Breast epithelium (tissue), 4 donors: ENCODE measurements around the gene SIT1. TPM values are rescaled to one million over a fixed set of nuclear protein-coding genes. Genes with fewer than 3 reads are reported as not detected.

Experiments
- DNase-seq, 2 donors: peaks; one replicate each; pipeline ENCODE4 v3.0.0-alpha.2; 2019; ENCODE audit warnings: low spot score in 2 of 2
- H3K27ac ChIP-seq, 2 donors: fragments of 200-600 bp; sonication (generic) in 1 of 2; one replicate each; pipeline ENCODE4 v1.5.1; 2016 to 2019; ENCODE audit warnings: mild to moderate bottlenecking in 1 of 2
- H3K27me3 ChIP-seq, 2 donors: fragments of 200-600 bp; sonication (generic) in 1 of 2; one replicate each; pipeline versions ENCODE4 v1.5.1 to v1.6.0; 2017 to 2019; ENCODE audit warnings: control low read depth in 1 of 2, mild to moderate bottlenecking in 1 of 2
- H3K36me3 ChIP-seq: fragments of 200-600 bp; one replicate; pipeline ENCODE4 v1.5.1; 2019
- H3K4me1 ChIP-seq, 2 donors: fragments of 200-600 bp; sonication (generic); one replicate each; pipeline ENCODE4 v1.5.1; 2016 to 2019; ENCODE audit warnings: control low read depth in 1 of 2
- H3K4me3 ChIP-seq, 3 donors: fragments of 200-600 bp; sonication (generic); 1 replicate in 2 of 3; 2 replicates in 1 of 3; pipeline ENCODE4 v1.5.1; 2016 to 2019; ENCODE audit warnings: mild to moderate bottlenecking in 3 of 3, moderate library complexity in 2 of 3
- H3K9me3 ChIP-seq, 2 donors: fragments of 200-600 bp; sonication (generic) in 1 of 2; one replicate each; pipeline ENCODE4 v1.5.1; 2016 to 2019; ENCODE audit warnings: control low read depth in 1 of 2
- CTCF ChIP-seq, 3 donors: fragments of 450-650 bp; IDR thresholded peaks; one replicate each; pipeline ENCODE4 v1.5.1; 2016 to 2017; ENCODE audit warnings: antibody characterized with exemption in 3 of 3, mild to moderate bottlenecking in 3 of 3, moderate library complexity in 3 of 3
- POLR2A ChIP-seq: fragments of 450-650 bp; IDR thresholded peaks from one replicate; pipeline ENCODE4 v1.6.1; 2016; ENCODE audit warnings: antibody characterized with exemption, mild to moderate bottlenecking, moderate library complexity
- POLR2AphosphoS5 ChIP-seq, 3 donors: sonication (generic); formaldehyde crosslinking; IDR thresholded peaks; one replicate each; pipeline ENCODE4 v1.6.1; 2017; ENCODE audit warnings: antibody characterized with exemption in 3 of 3
- intact Hi-C: fragments of 100-400 bp; cut with DNase I; formaldehyde crosslinking; loops from one replicate; pipeline ENCODE4 v1.15.1; 2023; ENCODE audit warnings: low total_unique reads
- total RNA-seq, 3 donors: library from RNA; depleted of rRNA; stranded (reverse); fragments of >200 nt; gene quantifications; one replicate each; pipeline ENCODE4 v1.1.0, GENCODE V29; 2016

SIT1 gene
- total RNA-seq, 3 donors from 2014 or later, result 1.2 to 3.2 (median 1.3) TPM

GRCh38 chr9:35603506-35603985 is 47.2 kb downstream of the SIT1 start:
- H3K4me3 ChIP-seq, result peak overlapping the region; percentile 65 to 83 (median 77)
- H3K9me3 ChIP-seq, result no peaks in the 10 kb centered on the region
- H3K36me3 ChIP-seq, result no peaks in the 10 kb centered on the region
- peak in 1 of 2 donors; percentile 67 for DNase-seq
- H3K4me1 ChIP-seq, result peaks cover 5 to 10% of the 10 kb centered on the region in 2 donors
- TF ChIP-seq POLR2A (no peak), POLR2AphosphoS5 (IDR thresholded peaks at IDR 0.05) (peak in 2 of 3 donors; percentile 71 to 86), CTCF (IDR thresholded peaks at IDR 0.05) (no peak)
- intact Hi-C loops, result no loop called here
- peak overlapping the region; percentile 87 to 91 for H3K27ac ChIP-seq
- H3K27me3 ChIP-seq, result no peaks in the 10 kb centered on the region

GRCh38 chr9:35599763-35600604 is 50.7 kb downstream of the SIT1 start:
- TF ChIP-seq POLR2A (no peak), POLR2AphosphoS5 (IDR thresholded peaks at IDR 0.05) (no peak), CTCF (IDR thresholded peaks at IDR 0.05) (no peak)
- Histone ChIP-seq H3K4me1 (no peaks in the 10 kb centered on the region), H3K36me3 (no peaks in the 10 kb centered on the region), H3K4me3 (no peak overlapping the region), H3K9me3 (no peaks in the 10 kb centered on the region), H3K27me3 (no peaks in the 10 kb centered on the region), H3K27ac (no peak overlapping the region)
- intact Hi-C loops, result no loop called here
- DNase-seq, result no peak

Other genes with a start within 250 kb of the SIT1 start
- 10 to 100 TPM; 17.0 to 17.1 (median 17.1) TPM for gene RUSC2, start 160.8 kb downstream of the SIT1 start, total RNA-seq
- 10 to 100 TPM; 26.5 to 50.4 (median 33.8) TPM for gene TESK1, start 45.7 kb downstream of the SIT1 start, total RNA-seq
- 1 to 10 TPM; 3.6 to 6.4 (median 5.1) TPM for gene CD72, start 32.5 kb downstream of the SIT1 start, total RNA-seq
- 1,000 to 10,000 TPM; 1,664 to 2,064 (median 2,058) TPM for gene RMRP, start 7.1 kb upstream of the SIT1 start, total RNA-seq
- 100 to 1,000 TPM in 1 of 3 donors, 10 to 100 TPM in 2; 18.3 to 102 (median 35.4) TPM for gene CCDC107, start 7.4 kb upstream of the SIT1 start, total RNA-seq
- 1 to 10 TPM in 1 of 3 donors, under 1 TPM in 2; 0.59 to 1.6 (median 0.80) TPM for gene ARHGEF39, start 14.3 kb upstream of the SIT1 start, total RNA-seq
- gene CA9, start 23.0 kb upstream of the SIT1 start, total RNA-seq, result 1 to 10 TPM in 1 of 3 donors, under 1 TPM in 1, not detected in 1; 0.16 to 5.0 TPM
- 100 to 1,000 TPM; 143 to 402 (median 258) TPM for gene TPM2, start 39.0 kb upstream of the SIT1 start, total RNA-seq
- 100 to 1,000 TPM; 163 to 497 (median 215) TPM for gene TLN1, start 81.3 kb upstream of the SIT1 start, total RNA-seq
- 10 to 100 TPM; 46.4 to 49.9 (median 47.2) TPM for gene CREB3, start 81.7 kb upstream of the SIT1 start, total RNA-seq
- gene GBA2, start 98.3 kb upstream of the SIT1 start, total RNA-seq, result 10 to 100 TPM; 44.5 to 63.8 (median 57.0) TPM
- gene RGP1, start 98.4 kb upstream of the SIT1 start, total RNA-seq, result 10 to 100 TPM; 16.7 to 20.1 (median 17.4) TPM
- gene MSMP, start 103.3 kb upstream of the SIT1 start, total RNA-seq, result not detected
- 10 to 100 TPM; 10.2 to 34.2 (median 14.7) TPM for gene NPR2, start 140.7 kb upstream of the SIT1 start, total RNA-seq
- 1 to 10 TPM; 1.1 to 2.2 (median 1.3) TPM for gene SPAG8, start 161.3 kb upstream of the SIT1 start, total RNA-seq
- gene HINT2, start 164.1 kb upstream of the SIT1 start, total RNA-seq, result 10 to 100 TPM; 25.0 to 55.7 (median 32.1) TPM
- under 1 TPM in 1 of 3 donors, not detected in 2; 0.15 TPM for gene FAM221B, start 177.8 kb upstream of the SIT1 start, total RNA-seq
- gene TMEM8B, start 178.3 kb upstream of the SIT1 start, total RNA-seq, result 1 to 10 TPM; 4.9 to 7.9 (median 6.7) TPM
- gene OR13J1, start 219.5 kb upstream of the SIT1 start, total RNA-seq, result not detected